DND-41 (cell line): ENCODE results near the gene SULT1E1.

Experiments used
- ATAC-seq: fragments of 200-7000 bp; cut with Tn5 transposase; 3 replicates; pipeline ENCODE4 v1.9.1; 2021; ENCODE audit warnings: low read depth; ENCODE audit not compliant: insufficient read depth
- DNase-seq: peaks from one replicate; pipeline ENCODE4 v3.0.0-alpha.2; 2020
- H2AFZ ChIP-seq: 2 replicates; pipeline ENCODE4 v1.6.0; 2012; ENCODE audit warnings: low read depth, low read length
- H3K27ac ChIP-seq: 2 replicates; pipeline ENCODE4 v1.5.1; 2012; ENCODE audit warnings: low read length, inconsistent platforms
- H3K27me3 ChIP-seq: fragments of 200-600 bp; sonication (generic); 2 replicates; pipeline ENCODE4 v1.6.0; 2012; ENCODE audit warnings: low read length, mild to moderate bottlenecking, inconsistent platforms; ENCODE audit not compliant: insufficient read depth, poor library complexity
- H3K36me3 ChIP-seq: 2 replicates; pipeline ENCODE4 v1.5.1; 2012; ENCODE audit warnings: low read length, inconsistent platforms; ENCODE audit not compliant: insufficient read depth
- H3K4me1 ChIP-seq: 2 replicates; pipeline ENCODE4 v1.5.1; 2012; ENCODE audit warnings: mild to moderate bottlenecking, low read length; ENCODE audit not compliant: insufficient read depth
- H3K4me2 ChIP-seq: 2 replicates; pipeline ENCODE4 v1.6.0; 2012; ENCODE audit warnings: mild to moderate bottlenecking, moderate library complexity, low read length, inconsistent platforms; ENCODE audit not compliant: insufficient read depth
- H3K4me3 ChIP-seq, 2 experiments: fragments of 200-600 bp in 1 of 2; shearing (Covaris generic) in 1 of 2; 2 replicates each; pipeline ENCODE4 v1.5.1; 2012 to 2016; ENCODE audit warnings: inconsistent platforms in 2 of 2, low read length in 2 of 2, mild to moderate bottlenecking in 2 of 2, low read depth in 1 of 2, moderate library complexity in 1 of 2
- H3K79me2 ChIP-seq: 2 replicates; pipeline ENCODE4 v1.6.0; 2012; ENCODE audit warnings: low read length, inconsistent platforms; ENCODE audit not compliant: insufficient read depth
- H3K9ac ChIP-seq: 2 replicates; pipeline ENCODE4 v1.6.0; 2012; ENCODE audit warnings: low read depth, mild to moderate bottlenecking, inconsistent platforms, low read length, moderate library complexity
- H3K9me3 ChIP-seq: 2 replicates; pipeline ENCODE4 v1.5.1; 2012; ENCODE audit warnings: low read length, moderate library complexity, mild to moderate bottlenecking, inconsistent platforms; ENCODE audit not compliant: insufficient read depth, severe bottlenecking
- H4K20me1 ChIP-seq: 2 replicates; pipeline ENCODE4 v1.6.0; 2012; ENCODE audit warnings: low read length; ENCODE audit not compliant: insufficient read depth
- EZH2 ChIP-seq: IDR thresholded peaks from 3 replicates; pipeline ENCODE4 v1.6.1; 2012; ENCODE audit warnings: borderline replicate concordance, low read depth, mild to moderate bottlenecking, moderate library complexity, low read length, inconsistent platforms; ENCODE audit not compliant: severe bottlenecking
- TF ChIP-seq, protein P1 (sequence below): IDR thresholded peaks from 2 replicates; pipeline ENCODE4 v1.5.1; 2012; ENCODE audit warnings: borderline replicate concordance, low read length, moderate library complexity, mild to moderate bottlenecking; ENCODE audit not compliant: poor library complexity, severe bottlenecking; ENCODE audit errors: extremely low read depth

Gene SULT1E1

DNA sequence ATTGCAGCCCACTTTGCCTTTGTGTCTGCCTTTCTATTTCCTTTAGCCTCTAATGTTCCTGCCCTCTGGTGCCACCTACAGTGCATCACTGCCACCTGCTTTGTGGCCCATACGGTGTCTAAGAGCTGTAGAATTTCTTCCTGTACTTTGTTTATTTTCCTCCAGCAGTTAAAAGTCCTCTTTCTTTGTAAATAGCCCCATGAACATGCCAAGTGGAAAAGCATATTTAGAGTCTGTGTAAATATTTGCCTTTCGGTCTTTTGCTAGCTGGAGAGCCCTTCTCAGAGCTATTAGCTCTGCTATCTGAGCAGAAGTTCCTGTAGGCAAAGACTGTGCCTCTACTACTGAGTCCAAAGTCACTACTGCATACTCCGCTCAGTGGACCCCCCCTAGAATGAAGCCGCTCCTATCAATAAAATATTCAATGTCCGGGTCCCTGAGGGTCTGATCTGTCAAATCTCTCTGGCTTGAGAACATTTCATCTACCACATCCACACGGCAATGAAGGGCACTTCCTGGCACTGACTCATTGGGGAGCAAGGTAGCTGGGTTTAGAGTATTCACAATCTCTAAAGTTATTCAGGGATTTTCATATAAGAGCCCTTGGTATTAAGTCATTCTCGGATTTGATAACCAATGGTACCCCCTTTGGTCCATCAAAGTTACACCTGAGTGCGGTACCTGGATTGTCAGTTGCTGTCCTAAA is 36.3 kb downstream of the SULT1E1 start:
- no peak overlapping the region for H3K27ac ChIP-seq

DNA sequence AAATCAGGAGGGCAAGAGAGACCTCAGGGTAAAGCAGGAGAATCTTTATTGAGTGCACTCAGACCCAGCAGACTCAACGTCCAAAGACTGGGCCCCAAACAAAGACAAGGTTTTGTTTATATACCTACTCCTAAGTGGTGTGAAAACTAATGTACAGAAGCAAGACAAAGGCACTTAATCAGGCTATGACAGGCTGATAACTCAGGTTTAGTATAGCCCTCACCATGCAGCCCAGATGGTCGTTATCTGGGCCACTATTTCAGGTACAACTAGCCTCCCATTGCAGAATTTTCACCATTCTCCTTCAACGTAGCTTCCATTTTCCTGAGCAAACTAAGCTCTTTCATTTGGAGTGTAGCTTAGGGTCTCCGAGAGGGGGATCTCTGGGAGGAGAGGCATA is 36.9 kb downstream of the SULT1E1 start:
- no peaks in the 10 kb centered on the region for H3K4me1 ChIP-seq
- no peaks in the 10 kb centered on the region for H3K27me3 ChIP-seq
- DNase-seq: no peak
- no peak overlapping the region for H3K4me2 ChIP-seq
- H3K9me3 ChIP-seq: no peaks in the 10 kb centered on the region
- H3K79me2 ChIP-seq: no peaks in the 10 kb centered on the region
- H3K9ac ChIP-seq: no peak overlapping the region
- no peak overlapping the region for H2AFZ ChIP-seq
- no peak overlapping the region for H3K4me3 ChIP-seq
- no peaks in the 10 kb centered on the region for H3K36me3 ChIP-seq
- TF ChIP-seq, protein P1, sequence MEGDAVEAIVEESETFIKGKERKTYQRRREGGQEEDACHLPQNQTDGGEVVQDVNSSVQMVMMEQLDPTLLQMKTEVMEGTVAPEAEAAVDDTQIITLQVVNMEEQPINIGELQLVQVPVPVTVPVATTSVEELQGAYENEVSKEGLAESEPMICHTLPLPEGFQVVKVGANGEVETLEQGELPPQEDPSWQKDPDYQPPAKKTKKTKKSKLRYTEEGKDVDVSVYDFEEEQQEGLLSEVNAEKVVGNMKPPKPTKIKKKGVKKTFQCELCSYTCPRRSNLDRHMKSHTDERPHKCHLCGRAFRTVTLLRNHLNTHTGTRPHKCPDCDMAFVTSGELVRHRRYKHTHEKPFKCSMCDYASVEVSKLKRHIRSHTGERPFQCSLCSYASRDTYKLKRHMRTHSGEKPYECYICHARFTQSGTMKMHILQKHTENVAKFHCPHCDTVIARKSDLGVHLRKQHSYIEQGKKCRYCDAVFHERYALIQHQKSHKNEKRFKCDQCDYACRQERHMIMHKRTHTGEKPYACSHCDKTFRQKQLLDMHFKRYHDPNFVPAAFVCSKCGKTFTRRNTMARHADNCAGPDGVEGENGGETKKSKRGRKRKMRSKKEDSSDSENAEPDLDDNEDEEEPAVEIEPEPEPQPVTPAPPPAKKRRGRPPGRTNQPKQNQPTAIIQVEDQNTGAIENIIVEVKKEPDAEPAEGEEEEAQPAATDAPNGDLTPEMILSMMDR: no peak
- TF ChIP-seq EZH2: no peak
- no peak overlapping the region for H3K27ac ChIP-seq
- no peak for ATAC-seq
- H4K20me1 ChIP-seq: no peaks in the 10 kb centered on the region

More for the DNA sequence above, 36.3 kb downstream of the SULT1E1 start:
- ATAC-seq: peak; percentile 87
- Histone ChIP-seq H3K4me2 (no peak overlapping the region), H2AFZ (no peak overlapping the region), H3K27me3 (no peaks in the 10 kb centered on the region), H3K4me3 (no peak overlapping the region), H3K9me3 (no peaks in the 10 kb centered on the region), H3K79me2 (no peaks in the 10 kb centered on the region), H4K20me1 (no peaks in the 10 kb centered on the region), H3K9ac (no peak overlapping the region), H3K36me3 (no peaks in the 10 kb centered on the region), H3K4me1 (no peaks in the 10 kb centered on the region)
- TF ChIP-seq EZH2: no peak
- TF ChIP-seq, protein P1: peak; percentile 75
- DNase-seq: peak; percentile 36

- Histone ChIP-seq H4K20me1 (no peaks in the 10 kb centered on the region), H3K4me2 (no peak overlapping the region), H3K27me3 (no peaks in the 10 kb centered on the region), H3K9me3 (no peaks in the 10 kb centered on the region), H3K4me1 (no peaks in the 10 kb centered on the region), H3K36me3 (no peaks in the 10 kb centered on the region), H3K27ac (no peak overlapping the region), H3K9ac (no peak overlapping the region), H2AFZ (no peak overlapping the region), H3K4me3 (no peak overlapping the region), H3K79me2 (no peaks in the 10 kb centered on the region)
- TF ChIP-seq, protein P1: no peak
- ATAC-seq: no peak
- no peak for DNase-seq
Measured at GRCh38 chr4:69822198-69822597, 37.7 kb downstream of the SULT1E1 start.
